Rectal smooth muscle tissue (tissue), 1 donor: ENCODE data around the gene ACE.

Experiments used
- H3K27ac ChIP-seq: one replicate; pipeline ENCODE4 v1.7.0; 2013; ENCODE audit warnings: low read depth, low read length, inconsistent platforms
- H3K27me3 ChIP-seq: one replicate; pipeline ENCODE4 v1.7.0; 2013; ENCODE audit warnings: low read length; ENCODE audit not compliant: control insufficient read depth, insufficient read depth
- H3K36me3 ChIP-seq: one replicate; pipeline ENCODE4 v1.7.0; 2013; ENCODE audit warnings: low read length; ENCODE audit not compliant: control insufficient read depth, insufficient read depth
- H3K4me1 ChIP-seq: one replicate; pipeline ENCODE4 v1.7.0; 2013; ENCODE audit warnings: low read length; ENCODE audit not compliant: control insufficient read depth, insufficient read depth
- H3K4me3 ChIP-seq: one replicate; pipeline ENCODE4 v1.7.0; 2013; ENCODE audit warnings: low read length
- H3K9ac ChIP-seq: one replicate; pipeline ENCODE4 v1.7.0; 2013; ENCODE audit warnings: low read length

ACE gene

DNA sequence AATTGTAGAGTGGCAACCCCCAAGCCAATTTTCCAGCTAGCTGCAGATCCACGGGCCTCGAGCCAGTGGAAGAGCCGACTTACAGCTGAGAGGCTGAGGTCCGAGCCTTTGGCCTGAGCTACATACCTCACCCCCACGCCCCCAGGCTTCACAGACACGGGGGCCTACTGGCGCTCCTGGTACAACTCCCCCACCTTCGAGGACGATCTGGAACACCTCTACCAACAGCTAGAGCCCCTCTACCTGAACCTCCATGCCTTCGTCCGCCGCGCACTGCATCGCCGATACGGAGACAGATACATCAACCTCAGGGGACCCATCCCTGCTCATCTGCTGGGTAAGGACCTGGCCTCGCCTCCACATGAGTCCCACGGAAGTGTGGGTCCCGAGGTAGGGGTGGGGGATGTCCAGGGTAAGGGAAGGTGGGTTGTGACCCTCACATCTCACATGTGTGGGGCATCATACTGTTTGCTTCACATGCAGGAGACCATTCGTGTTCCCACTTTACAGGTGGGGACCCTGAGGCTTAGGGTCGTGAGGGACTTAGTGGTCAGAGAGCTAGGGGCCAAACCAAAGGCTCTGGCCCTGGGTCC is 3.4 kb downstream of the ACE start:
- H3K4me1 ChIP-seq = no peaks in the 10 kb centered on the region
- H3K9ac ChIP-seq = no peak overlapping the region
- H3K4me3 ChIP-seq = no peak overlapping the region
- H3K27me3 ChIP-seq = peaks cover 9% of the 10 kb centered on the region
- no peak overlapping the region for H3K27ac ChIP-seq
- H3K36me3 ChIP-seq = no peaks in the 10 kb centered on the region

- no peaks in the 10 kb centered on the region for H3K4me1 ChIP-seq
- no peaks in the 10 kb centered on the region for H3K36me3 ChIP-seq
- no peak overlapping the region for H3K4me3 ChIP-seq
- H3K27me3 ChIP-seq = peaks cover 9% of the 10 kb centered on the region
- H3K9ac ChIP-seq = no peak overlapping the region
- H3K27ac ChIP-seq = no peak overlapping the region
These were observed 4.1 kb downstream of the ACE start for GRCh38 chr17:63480826-63481487.

DNA sequence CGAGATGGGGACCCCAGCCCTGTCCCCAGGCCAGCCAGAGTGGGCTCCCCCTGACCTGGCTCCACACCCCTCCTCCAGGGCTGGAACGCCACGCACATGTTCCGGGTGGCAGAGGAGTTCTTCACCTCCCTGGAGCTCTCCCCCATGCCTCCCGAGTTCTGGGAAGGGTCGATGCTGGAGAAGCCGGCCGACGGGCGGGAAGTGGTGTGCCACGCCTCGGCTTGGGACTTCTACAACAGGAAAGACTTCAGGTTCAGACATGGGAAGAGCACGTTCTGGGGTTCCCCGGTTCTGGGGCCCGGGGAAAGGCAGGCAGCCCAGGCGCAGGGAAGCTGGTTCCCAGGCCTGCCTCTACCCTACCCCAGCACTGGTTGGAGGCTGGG is 4.6 kb downstream of the ACE start:
- H3K4me1 ChIP-seq = no peaks in the 10 kb centered on the region
- H3K9ac ChIP-seq = no peak overlapping the region
- H3K4me3 ChIP-seq = no peak overlapping the region
- no peaks in the 10 kb centered on the region for H3K36me3 ChIP-seq
- no peak overlapping the region for H3K27ac ChIP-seq
- peaks cover 9% of the 10 kb centered on the region for H3K27me3 ChIP-seq

GRCh38 chr17:63482509-63482908 is 5.6 kb downstream of the ACE start:
- H3K4me3 ChIP-seq = no peak overlapping the region
- H3K27ac ChIP-seq = no peak overlapping the region
- H3K9ac ChIP-seq = no peak overlapping the region
- H3K27me3 ChIP-seq = peaks cover 9% of the 10 kb centered on the region
- H3K36me3 ChIP-seq = no peaks in the 10 kb centered on the region
- no peaks in the 10 kb centered on the region for H3K4me1 ChIP-seq

DNA sequence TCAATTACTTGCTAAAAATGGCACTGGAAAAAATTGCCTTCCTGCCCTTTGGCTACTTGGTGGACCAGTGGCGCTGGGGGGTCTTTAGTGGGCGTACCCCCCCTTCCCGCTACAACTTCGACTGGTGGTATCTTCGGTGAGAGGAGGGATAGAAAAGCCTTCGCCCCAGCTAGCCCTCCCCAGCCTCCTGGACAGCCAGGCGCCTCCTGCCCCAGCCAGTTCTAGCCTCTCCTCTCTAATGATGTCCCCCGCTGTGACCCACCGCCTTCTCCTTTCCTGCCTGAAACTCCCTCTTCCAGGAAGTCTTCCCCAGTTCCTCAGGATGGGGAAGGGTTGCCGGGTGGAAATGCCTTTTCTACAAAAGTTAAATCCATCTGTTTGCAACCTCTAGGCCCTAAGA is 6.2 kb downstream of the ACE start:
- H3K9ac ChIP-seq = no peak overlapping the region
- H3K36me3 ChIP-seq = no peaks in the 10 kb centered on the region
- no peaks in the 10 kb centered on the region for H3K4me1 ChIP-seq
- H3K4me3 ChIP-seq = no peak overlapping the region
- H3K27me3 ChIP-seq = peaks cover 5% of the 10 kb centered on the region
- H3K27ac ChIP-seq = no peak overlapping the region

DNA sequence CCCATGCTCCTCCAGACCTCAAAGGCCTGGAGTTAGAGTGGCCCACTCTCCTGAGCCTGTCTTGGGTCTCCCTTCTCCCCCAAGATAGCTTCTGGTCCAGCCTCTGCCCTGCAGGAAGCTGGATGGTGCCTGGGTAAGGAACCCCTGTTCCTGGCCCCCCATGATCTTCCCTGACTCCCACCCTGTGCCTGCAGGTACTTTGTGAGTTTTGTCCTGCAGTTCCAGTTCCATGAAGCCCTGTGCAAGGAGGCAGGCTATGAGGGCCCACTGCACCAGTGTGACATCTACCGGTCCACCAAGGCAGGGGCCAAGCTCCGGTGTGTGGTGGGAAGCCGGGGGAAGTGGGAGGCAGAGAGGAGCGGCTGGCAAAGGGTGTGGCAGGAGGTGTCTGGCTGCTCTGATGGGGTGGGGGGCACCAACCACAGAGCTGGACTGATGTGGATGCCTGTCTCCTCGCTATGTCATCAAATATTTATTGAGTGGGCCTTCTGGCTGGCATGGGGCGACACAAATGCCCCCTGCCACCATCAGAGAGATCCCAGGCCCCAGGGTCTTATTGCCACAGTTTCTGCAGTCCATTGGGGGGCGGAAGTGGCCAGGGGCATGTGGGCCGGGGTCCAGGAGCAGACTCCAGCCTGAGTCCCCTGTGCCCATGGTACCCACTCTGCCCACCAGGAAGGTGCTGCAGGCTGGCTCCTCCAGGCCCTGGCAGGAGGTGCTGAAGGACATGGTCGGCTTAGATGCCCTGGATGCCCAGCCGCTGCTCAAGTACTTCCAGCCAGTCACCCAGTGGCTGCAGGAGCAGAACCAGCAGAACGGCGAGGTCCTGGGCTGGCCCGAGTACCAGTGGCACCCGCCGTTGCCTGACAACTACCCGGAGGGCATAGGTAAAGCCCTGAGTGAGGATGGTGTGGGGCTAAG is 7.1 kb downstream of the ACE start:
- Histone ChIP-seq H3K27ac (no peak overlapping the region), H3K4me3 (no peak overlapping the region), H3K27me3 (peaks cover 1% of the 10 kb centered on the region), H3K9ac (no peak overlapping the region), H3K4me1 (no peaks in the 10 kb centered on the region), H3K36me3 (no peaks in the 10 kb centered on the region)

- Histone ChIP-seq H3K4me1 (no peaks in the 10 kb centered on the region), H3K27ac (no peak overlapping the region), H3K27me3 (peaks cover 1% of the 10 kb centered on the region), H3K36me3 (no peaks in the 10 kb centered on the region), H3K9ac (no peak overlapping the region), H3K4me3 (no peak overlapping the region)
These were observed 9.6 kb downstream of the ACE start for GRCh38 chr17:63486317-63487013.

GRCh38 chr17:63487014-63487339 is 10.1 kb downstream of the ACE start:
- H3K4me3 ChIP-seq = no peak overlapping the region
- no peaks in the 10 kb centered on the region for H3K4me1 ChIP-seq
- H3K36me3 ChIP-seq = no peaks in the 10 kb centered on the region
- H3K9ac ChIP-seq = no peak overlapping the region
- H3K27me3 ChIP-seq = no peaks in the 10 kb centered on the region
- no peak overlapping the region for H3K27ac ChIP-seq

- H3K27me3 ChIP-seq = no peaks in the 10 kb centered on the region
- H3K4me3 ChIP-seq = no peak overlapping the region
- no peaks in the 10 kb centered on the region for H3K4me1 ChIP-seq
- H3K27ac ChIP-seq = no peak overlapping the region
- H3K9ac ChIP-seq = no peak overlapping the region
- no peaks in the 10 kb centered on the region for H3K36me3 ChIP-seq
These were observed 12.0 kb downstream of the ACE start for GRCh38 chr17:63488851-63489250.

DNA sequence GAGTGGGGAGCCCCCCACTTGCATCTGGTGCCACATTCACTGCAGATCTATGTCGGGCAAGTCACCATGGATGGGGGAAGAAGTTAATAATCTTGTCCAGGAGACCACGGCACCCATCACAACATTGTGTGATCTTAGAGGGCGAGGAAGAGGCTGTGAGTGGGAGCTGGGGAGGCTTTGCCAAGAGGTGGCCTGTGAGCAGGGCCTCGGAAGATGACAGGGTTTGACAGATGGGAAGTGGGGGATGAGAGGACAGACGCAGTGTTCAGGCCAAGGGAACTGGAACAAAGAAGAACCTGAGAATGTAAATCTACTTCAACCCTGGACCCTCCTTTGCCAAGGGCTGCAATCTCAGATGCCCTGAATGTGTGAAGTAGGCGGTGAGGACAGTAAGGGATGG is 12.4 kb downstream of the ACE start:
- H3K27ac ChIP-seq = no peak overlapping the region
- no peak overlapping the region for H3K4me3 ChIP-seq
- H3K4me1 ChIP-seq = no peaks in the 10 kb centered on the region
- H3K27me3 ChIP-seq = no peaks in the 10 kb centered on the region
- H3K36me3 ChIP-seq = no peaks in the 10 kb centered on the region
- no peak overlapping the region for H3K9ac ChIP-seq

GRCh38 chr17:63490329-63490728 is 13.5 kb downstream of the ACE start:
- no peak overlapping the region for H3K9ac ChIP-seq
- no peaks in the 10 kb centered on the region for H3K27me3 ChIP-seq
- no peaks in the 10 kb centered on the region for H3K4me1 ChIP-seq
- H3K4me3 ChIP-seq = no peak overlapping the region
- no peak overlapping the region for H3K27ac ChIP-seq
- no peaks in the 10 kb centered on the region for H3K36me3 ChIP-seq

DNA sequence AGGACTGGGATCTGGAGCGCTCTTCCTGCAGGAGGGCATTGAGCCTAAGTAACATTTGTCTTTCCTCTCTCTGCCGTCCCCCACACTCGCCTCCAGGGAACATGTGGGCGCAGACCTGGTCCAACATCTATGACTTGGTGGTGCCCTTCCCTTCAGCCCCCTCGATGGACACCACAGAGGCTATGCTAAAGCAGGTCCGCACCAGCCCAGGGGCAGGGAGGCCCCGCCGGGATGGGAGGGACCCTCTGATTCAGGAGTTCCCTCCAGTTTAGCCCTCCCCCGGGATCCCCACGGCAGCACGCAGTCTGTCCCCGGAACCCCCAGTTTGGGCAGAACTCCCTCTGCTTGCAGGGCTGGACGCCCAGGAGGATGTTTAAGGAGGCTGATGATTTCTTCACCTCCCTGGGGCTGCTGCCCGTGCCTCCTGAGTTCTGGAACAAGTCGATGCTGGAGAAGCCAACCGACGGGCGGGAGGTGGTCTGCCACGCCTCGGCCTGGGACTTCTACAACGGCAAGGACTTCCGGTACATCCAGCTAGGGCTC is 14.1 kb downstream of the ACE start:
- H3K9ac ChIP-seq = no peak overlapping the region
- no peaks in the 10 kb centered on the region for H3K36me3 ChIP-seq
- no peak overlapping the region for H3K4me3 ChIP-seq
- H3K4me1 ChIP-seq = no peaks in the 10 kb centered on the region
- H3K27ac ChIP-seq = no peak overlapping the region
- H3K27me3 ChIP-seq = no peaks in the 10 kb centered on the region
